ENCODE data around the gene EPB41L4A. TPM values are rescaled to one million over a fixed set of nuclear protein-coding genes. Genes with fewer than 3 reads are reported as not detected.
A peak's percentile ranks its signal among the peaks of the same experiment; 100 is the strongest.

The EPB41L4A gene
- total RNA-seq, 1 donor from 2014 or later, result 30.6 TPM

DNA sequence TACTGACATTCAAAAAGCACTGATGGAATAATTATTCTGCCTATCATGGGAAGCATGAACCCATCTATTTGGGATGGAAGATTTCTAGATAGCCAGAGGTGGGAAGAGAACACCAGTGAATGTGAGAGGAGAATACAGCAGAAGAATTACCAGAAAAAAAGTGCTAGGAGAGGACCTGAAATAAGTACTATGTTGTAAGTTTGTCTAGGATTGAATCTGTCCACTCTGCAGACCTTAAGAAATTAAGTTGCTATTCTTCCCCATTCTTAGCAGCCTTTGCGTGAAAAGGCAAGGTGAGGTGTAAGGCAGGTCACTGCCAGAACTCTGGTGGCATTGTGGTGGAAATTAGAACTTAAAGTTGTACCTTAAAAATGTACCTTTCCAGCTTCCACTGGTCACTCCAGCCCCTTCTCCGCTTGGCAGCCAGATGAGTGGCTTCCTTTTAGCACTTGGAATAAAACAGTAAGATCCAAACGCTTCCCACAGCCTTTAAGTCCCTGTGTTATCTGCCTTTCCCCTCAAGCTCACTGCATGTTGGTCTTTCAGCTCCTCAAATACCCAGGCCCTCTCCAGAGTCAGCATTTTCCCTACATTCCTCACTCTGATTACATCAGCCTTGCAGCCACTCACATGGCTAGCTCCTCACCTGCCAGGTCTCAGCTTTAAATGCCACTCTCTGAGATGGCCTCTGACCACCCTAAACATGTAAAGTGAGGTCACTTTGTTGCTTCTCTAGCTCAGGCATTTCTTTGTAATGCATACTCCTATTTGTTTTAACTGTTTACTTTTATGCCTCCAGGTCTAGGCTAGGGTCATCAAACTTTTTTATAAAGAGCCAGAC is 253.0 kb downstream of the EPB41L4A start:
- TF ChIP-seq CTCF (IDR thresholded peaks at IDR 0.05; ENCODE audit: insufficient read depth, low read length, poor library complexity, severe bottlenecking), result no peak
- Histone ChIP-seq H3K4me3 (ENCODE audit: low read depth, low read length) (no peak overlapping the region), H3K27me3 (ENCODE audit: control insufficient read depth, insufficient read depth, low read length) (no peaks in the 10 kb centered on the region), H3K36me3 (ENCODE audit: control insufficient read depth, insufficient read depth, low read length) (no peaks in the 10 kb centered on the region)
- no peak for DNase-seq (ENCODE audit: low read depth)

GRCh38 chr5:112165399-112165798 is 253.7 kb downstream of the EPB41L4A start:
- H3K4me3 ChIP-seq (ENCODE audit: low read depth, low read length), result no peak overlapping the region
- no peak for DNase-seq (ENCODE audit: low read depth)
- TF ChIP-seq CTCF (IDR thresholded peaks at IDR 0.05; ENCODE audit: insufficient read depth, low read length, poor library complexity, severe bottlenecking), result no peak
- no peaks in the 10 kb centered on the region for H3K36me3 ChIP-seq (ENCODE audit: control insufficient read depth, insufficient read depth, low read length)
- H3K27me3 ChIP-seq (ENCODE audit: control insufficient read depth, insufficient read depth, low read length), result no peaks in the 10 kb centered on the region

DNA sequence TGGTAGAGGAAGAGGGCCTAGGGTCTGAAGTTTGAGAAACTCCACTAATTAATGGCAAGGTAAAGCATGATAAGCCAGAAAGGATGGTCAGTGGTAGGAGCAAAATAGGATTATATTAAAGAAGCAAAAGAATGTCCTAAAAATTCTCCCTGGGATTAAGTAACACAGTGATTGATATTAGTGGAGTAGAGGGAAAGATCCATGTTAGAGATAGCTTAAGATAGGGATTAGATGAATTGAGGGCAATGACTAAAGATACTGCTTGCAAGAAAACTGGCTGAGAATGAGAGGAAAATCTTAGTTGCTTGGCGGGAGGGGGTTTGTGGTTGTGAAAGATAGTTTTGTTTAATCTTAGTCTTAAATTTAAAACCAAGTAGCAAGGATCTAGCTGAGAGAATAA is 255.6 kb downstream of the EPB41L4A start:
- Histone ChIP-seq H3K27me3 (ENCODE audit: control insufficient read depth, insufficient read depth, low read length) (no peaks in the 10 kb centered on the region), H3K36me3 (ENCODE audit: control insufficient read depth, insufficient read depth, low read length) (no peaks in the 10 kb centered on the region), H3K4me3 (ENCODE audit: low read depth, low read length) (no peak overlapping the region)
- no peak for DNase-seq (ENCODE audit: low read depth)
- no peak for TF ChIP-seq CTCF (IDR thresholded peaks at IDR 0.05; ENCODE audit: insufficient read depth, low read length, poor library complexity, severe bottlenecking)

DNA sequence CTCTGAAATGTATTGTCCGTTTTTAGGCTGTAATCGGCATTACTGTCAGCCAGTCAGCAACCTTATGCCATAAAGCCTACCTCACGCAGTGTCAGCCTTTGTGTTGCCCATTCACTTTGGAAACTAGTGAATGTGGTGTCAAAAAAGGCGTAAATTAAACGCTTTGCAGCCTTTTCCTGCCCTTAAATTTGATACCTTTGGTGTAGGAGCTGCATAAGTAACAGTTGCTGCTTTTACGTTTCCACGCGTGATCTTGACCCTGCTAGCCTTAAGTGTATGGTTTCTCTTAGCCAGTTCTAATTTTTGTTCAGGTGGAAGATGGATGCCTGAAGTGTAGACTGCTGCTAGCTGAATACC is 257.7 kb downstream of the EPB41L4A start:
- no peaks in the 10 kb centered on the region for H3K36me3 ChIP-seq (ENCODE audit: control insufficient read depth, insufficient read depth, low read length)
- no peak for TF ChIP-seq CTCF (IDR thresholded peaks at IDR 0.05; ENCODE audit: insufficient read depth, low read length, poor library complexity, severe bottlenecking)
- no peaks in the 10 kb centered on the region for H3K27me3 ChIP-seq (ENCODE audit: control insufficient read depth, insufficient read depth, low read length)
- DNase-seq (ENCODE audit: low read depth), result no peak
- H3K4me3 ChIP-seq (ENCODE audit: low read depth, low read length), result peak overlapping the region; percentile 93

DNA sequence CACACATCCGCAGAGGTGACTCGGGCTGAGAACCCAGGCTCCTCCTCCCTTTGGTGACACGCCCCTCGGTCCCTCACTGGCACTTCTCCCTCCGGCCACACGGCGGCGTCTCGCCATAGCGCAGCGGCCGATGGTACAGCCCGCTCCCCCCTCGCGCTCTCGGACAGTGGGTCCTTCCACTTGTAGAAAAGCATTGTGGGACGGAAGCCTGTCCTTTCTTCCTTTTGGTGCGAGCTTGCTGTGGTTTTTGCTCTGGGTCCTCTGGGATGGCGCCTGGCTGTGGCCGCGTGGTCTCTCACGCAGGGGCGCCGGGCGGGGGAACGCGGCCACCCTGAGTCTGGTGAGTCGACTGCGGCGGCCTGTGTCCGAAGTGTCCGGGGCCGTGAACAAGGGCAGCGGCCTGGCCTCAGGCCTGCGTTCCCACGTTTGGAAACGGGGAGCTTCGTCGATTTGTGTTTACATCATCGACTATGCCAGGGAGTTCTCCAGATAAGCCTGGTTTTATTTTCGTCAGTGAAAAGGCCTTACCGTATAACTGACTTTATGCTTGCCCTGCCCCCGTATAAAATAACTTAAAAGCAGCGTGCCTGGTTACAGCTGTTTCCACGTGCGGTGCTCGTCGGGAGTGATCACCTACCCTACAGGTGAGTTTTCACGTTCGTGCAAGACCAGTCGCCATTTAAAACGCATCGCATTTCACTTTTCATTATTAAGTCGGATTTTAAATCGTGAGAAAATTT is 258.3 kb downstream of the EPB41L4A start:
- Histone ChIP-seq H3K27me3 (ENCODE audit: control insufficient read depth, insufficient read depth, low read length) (no peaks in the 10 kb centered on the region), H3K36me3 (ENCODE audit: control insufficient read depth, insufficient read depth, low read length) (no peaks in the 10 kb centered on the region), H3K4me3 (ENCODE audit: low read depth, low read length) (peak overlapping the region; percentile 93)
- peak; percentile 99 for TF ChIP-seq CTCF (IDR thresholded peaks at IDR 0.05; ENCODE audit: insufficient read depth, low read length, poor library complexity, severe bottlenecking)
- no peak for DNase-seq (ENCODE audit: low read depth)

Data from kidney epithelial cell (primary cell).